Activated CD8-positive, alpha-beta memory T cell treated with anti-CD3 and anti-CD28 coated beads, Interleukin-2, amount 10 ng/mL, durations not matched to agents 7 days and 5 days (primary cell): ENCODE data around the gene PHC2. TPM values are rescaled to one million over a fixed set of nuclear protein-coding genes. Genes with fewer than 3 reads are reported as not detected.

Experiments used
- ATAC-seq: fragments of 150-1000 bp; cut with Tn5 transposase; one replicate; pipeline ENCODE4 v1.10.0; 2021; ENCODE audit warnings: moderate library complexity
- CTCF ChIA-PET: fragments of 350-600 bp; sonication (Branson Sonifier 250); formaldehyde crosslinking; loops from one replicate; lab custom pipeline; 2021; ENCODE audit warnings: antibody characterized with exemption; lab: Charles Lee
- DNase-seq: peaks from one replicate; pipeline ENCODE4 v3.0.0-alpha.2; 2020
- H3K27ac Mint-ChIP-seq: one replicate; pipeline ENCODE4 v1.8.0; 2021; ENCODE audit warnings: mild to moderate bottlenecking, mixed read lengths
- H3K27me3 Mint-ChIP-seq: one replicate; pipeline ENCODE4 v1.8.0; 2021; ENCODE audit warnings: mixed read lengths
- H3K36me3 Mint-ChIP-seq: one replicate; pipeline ENCODE4 v1.8.0; 2021; ENCODE audit warnings: mild to moderate bottlenecking, mixed read lengths
- H3K4me1 Mint-ChIP-seq: one replicate; pipeline ENCODE4 v1.8.0; 2021; ENCODE audit warnings: mixed read lengths
- H3K4me3 Mint-ChIP-seq: one replicate; pipeline ENCODE4 v1.8.0; 2021; ENCODE audit warnings: mild to moderate bottlenecking, moderate library complexity, mixed read lengths
- H3K9me3 Mint-ChIP-seq: one replicate; pipeline ENCODE4 v1.8.0; 2022; ENCODE audit warnings: low read depth, mixed read lengths
- total RNA-seq, 2 experiments: library from RNA; stranded (reverse); gene quantifications; one replicate each; pipeline ENCODE4 v1.2.3, GENCODE V29; 2021

Gene PHC2
- total RNA-seq, 2 experiments from 2014 or later = 36.4 to 43.0 TPM

DNA sequence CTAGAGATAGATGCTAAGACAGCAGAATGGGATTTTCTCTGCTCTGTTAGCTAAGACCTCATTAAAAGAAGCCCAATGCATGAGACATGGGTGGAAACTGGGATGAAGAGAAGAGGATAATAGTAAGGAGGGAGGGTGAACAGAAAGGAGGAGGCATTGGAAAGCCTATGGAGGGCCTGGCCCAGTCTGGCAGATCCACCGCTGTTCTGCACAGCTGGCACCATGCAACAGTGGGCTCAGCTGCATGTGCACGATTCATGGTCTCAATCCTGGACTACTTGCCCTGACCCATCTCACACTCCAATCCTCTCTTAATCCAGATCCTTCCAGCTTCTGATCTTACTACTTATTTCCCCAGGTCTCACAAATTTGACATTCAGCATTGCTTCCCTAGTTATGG lies 2.2 kb downstream of the PHC2 start:
- no peak for DNase-seq
- ATAC-seq = no peak
- Mint-ChIP-seq H3K4me1 (peaks cover 9% of the 10 kb centered on the region), H3K27me3 (peaks cover 32% of the 10 kb centered on the region), H3K4me3 (no peak overlapping the region), H3K9me3 (no peaks in the 10 kb centered on the region), H3K27ac (no peak overlapping the region), H3K36me3 (no peaks in the 10 kb centered on the region)
- CTCF ChIA-PET = no interaction called here

DNA sequence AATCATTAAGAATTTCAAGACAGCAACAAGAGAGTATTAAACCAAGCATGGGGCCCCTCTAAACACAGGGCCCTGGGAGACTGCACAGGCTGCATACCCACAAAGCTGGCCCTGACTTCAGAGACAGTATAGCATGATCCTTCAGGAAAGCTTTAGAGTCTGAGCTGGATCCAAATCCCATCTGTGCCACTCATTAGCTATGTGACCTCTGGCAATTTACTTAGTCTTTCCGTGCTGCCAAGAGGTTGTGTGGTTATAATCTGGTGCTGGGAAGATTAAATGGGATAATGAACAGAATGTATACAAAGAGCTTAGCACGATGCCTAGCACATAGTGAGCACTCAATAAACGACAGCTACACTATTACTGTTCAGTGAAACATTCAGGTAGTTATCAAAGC lies 4.0 kb downstream of the PHC2 start:
- CTCF ChIA-PET = interaction anchor here (1.0 kb wide), 1 partner anchor 714 kb away, joined by 3 read pairs; no protein-coding TSS in a partner anchor
- H3K36me3 Mint-ChIP-seq = no peaks in the 10 kb centered on the region

DNA sequence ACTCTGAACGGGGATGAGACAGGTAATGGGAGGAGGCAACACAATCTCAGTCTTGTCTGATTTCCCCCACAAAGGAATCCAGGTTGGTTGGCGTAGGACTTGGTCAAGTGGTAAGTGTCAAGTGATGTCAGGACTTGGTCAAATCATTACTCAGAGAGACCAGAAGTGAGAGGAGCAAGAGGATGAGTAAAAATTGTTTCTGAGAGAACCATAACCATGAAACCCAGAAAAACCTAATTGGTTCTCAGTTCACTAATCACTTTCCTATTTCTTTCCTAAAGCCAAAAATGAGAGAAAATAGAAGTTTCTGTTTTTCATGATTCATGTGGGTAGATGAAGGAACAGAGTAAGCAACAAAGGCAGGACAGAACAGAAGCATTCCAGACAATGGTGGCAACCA lies 5.0 kb downstream of the PHC2 start:
- ATAC-seq (no peak), DNase-seq (no peak)
- CTCF ChIA-PET = no interaction called here
- no peaks in the 10 kb centered on the region for H3K36me3 Mint-ChIP-seq
- H3K4me3 Mint-ChIP-seq = no peak overlapping the region
- H3K27me3 Mint-ChIP-seq = peaks cover 42% of the 10 kb centered on the region
- H3K4me1 Mint-ChIP-seq = peaks cover 7% of the 10 kb centered on the region
- no peaks in the 10 kb centered on the region for H3K9me3 Mint-ChIP-seq
- no peak overlapping the region for H3K27ac Mint-ChIP-seq

More for the DNA sequence above, 4.0 kb downstream of the PHC2 start:
- ATAC-seq (no peak), DNase-seq (no peak)
- H3K4me1 Mint-ChIP-seq = peaks cover 9% of the 10 kb centered on the region
- H3K4me3 Mint-ChIP-seq = no peak overlapping the region
- H3K27ac Mint-ChIP-seq = no peak overlapping the region
- H3K9me3 Mint-ChIP-seq = no peaks in the 10 kb centered on the region
- peaks cover 38% of the 10 kb centered on the region for H3K27me3 Mint-ChIP-seq

DNA sequence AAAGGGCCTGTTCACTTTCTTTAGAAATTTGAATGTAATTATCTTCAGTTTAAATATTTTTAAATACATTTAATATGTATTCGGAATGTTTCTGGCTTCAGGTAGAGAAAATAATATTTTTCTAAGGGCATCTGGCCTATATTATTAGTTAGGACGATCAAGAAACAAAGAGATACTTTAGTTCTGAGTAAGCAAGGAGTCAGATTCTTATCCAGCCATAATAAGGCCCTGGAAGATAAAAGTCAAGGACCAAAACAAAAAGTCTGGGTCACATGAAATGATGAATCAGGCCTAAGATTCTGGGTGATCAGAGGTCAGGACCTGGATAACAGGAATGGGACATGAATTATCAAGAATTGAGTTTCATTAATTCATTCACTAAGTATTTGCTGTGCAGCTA lies 6.3 kb downstream of the PHC2 start:
- Mint-ChIP-seq H3K36me3 (no peaks in the 10 kb centered on the region), H3K27me3 (peaks cover 51% of the 10 kb centered on the region), H3K27ac (no peak overlapping the region), H3K4me1 (peaks cover 5% of the 10 kb centered on the region), H3K4me3 (no peak overlapping the region), H3K9me3 (no peaks in the 10 kb centered on the region)
- DNase-seq (no peak), ATAC-seq (no peak)
- CTCF ChIA-PET = no interaction called here

DNA sequence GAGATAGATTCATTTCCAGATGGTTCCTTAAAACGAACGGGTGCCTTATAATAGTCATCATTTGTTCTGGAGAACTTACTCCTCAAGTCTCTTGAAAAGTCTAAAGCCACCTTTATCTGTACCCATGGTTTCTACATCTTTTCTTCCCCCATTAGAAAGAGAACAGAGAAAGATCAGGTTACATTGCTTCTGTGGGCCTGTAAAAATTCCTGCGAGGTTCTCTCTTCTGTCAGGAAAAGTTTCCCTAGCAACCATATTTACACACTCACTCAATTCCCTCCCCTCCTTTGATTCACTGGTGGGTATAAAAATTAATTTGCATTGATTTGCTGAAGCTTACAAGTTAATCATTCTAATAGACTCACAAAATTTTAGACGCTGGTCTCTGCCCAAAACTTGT lies 6.7 kb downstream of the PHC2 start:
- peaks cover 5% of the 10 kb centered on the region for H3K4me1 Mint-ChIP-seq
- no peaks in the 10 kb centered on the region for H3K36me3 Mint-ChIP-seq
- H3K4me3 Mint-ChIP-seq = no peak overlapping the region
- no peak overlapping the region for H3K27ac Mint-ChIP-seq
- no peaks in the 10 kb centered on the region for H3K9me3 Mint-ChIP-seq
- CTCF ChIA-PET = no interaction called here
- ATAC-seq (no peak), DNase-seq (no peak)
- H3K27me3 Mint-ChIP-seq = peaks cover 51% of the 10 kb centered on the region

DNA sequence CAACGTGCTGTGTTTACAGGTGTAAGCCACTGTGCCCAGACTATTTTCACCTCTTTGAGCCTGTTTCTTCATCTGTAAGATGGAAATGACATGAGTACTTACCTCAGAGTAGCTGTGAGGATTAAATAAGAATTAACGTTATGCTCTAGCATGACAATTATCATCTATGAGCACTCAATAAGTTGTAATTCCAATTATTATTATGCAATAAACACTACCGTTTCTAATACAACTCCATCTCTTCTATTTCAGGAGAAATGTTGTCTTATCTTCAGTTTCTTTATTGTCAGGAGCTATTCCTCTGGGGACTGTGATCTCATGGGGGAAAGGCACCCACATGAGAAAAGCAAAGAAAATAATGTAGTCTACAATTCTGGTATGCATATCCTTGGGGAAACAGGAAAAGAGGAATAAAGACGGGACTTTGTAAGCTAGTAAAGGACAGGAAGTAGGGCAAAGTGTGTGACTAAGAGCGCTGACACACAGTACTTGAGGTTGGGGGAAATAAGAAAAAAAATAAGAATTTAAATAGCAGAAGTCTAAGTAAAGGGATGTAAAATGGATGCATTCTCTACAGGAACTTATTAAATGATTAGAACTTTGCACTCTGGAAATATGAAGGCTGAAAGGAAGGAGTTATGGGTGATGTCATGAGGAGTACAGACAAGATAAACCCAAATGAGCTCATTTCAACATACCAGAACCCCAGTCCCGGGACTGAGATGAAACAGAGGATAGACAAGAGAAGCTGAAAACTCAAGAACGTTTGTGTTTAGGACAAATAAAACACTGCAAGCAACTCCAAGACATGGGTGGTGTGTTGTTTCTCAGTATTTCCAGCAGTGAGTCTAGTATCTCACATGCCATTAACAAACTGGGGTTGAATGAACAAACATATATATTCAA lies 9.8 kb downstream of the PHC2 start:
- CTCF ChIA-PET = no interaction called here
- DNase-seq (no peak), ATAC-seq (no peak)
- Mint-ChIP-seq H3K9me3 (peaks cover 2% of the 10 kb centered on the region), H3K36me3 (peaks cover 2% of the 10 kb centered on the region), H3K4me1 (peaks cover 5% of the 10 kb centered on the region), H3K27me3 (peaks cover 65% of the 10 kb centered on the region), H3K27ac (no peak overlapping the region), H3K4me3 (no peak overlapping the region)

DNA sequence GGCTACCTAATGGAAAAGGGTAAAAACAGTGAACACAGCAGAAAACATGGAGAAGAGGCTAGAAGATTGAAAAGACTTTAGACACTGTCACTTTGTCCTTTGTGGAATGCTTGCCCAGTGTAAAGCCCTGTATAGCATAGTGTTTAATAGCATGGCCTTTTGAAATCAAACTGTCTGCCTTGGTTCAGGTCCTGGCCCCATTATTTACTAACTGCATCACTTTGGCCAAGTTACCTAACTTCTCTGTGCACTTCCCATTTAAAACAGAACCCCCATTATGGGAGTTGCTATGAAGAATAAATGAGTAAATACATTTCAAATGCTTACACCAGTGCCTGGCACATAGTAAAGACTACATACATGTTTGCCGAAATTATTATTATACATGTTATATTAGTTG lies 12.1 kb downstream of the PHC2 start:
- DNase-seq (no peak), ATAC-seq (no peak)
- no peaks in the 10 kb centered on the region for H3K4me1 Mint-ChIP-seq
- H3K27ac Mint-ChIP-seq = no peak overlapping the region
- H3K9me3 Mint-ChIP-seq = peaks cover 15% of the 10 kb centered on the region
- no peak overlapping the region for H3K4me3 Mint-ChIP-seq
- peaks cover 7% of the 10 kb centered on the region for H3K36me3 Mint-ChIP-seq
- H3K27me3 Mint-ChIP-seq = peaks cover 70% of the 10 kb centered on the region
- CTCF ChIA-PET = no interaction called here

DNA sequence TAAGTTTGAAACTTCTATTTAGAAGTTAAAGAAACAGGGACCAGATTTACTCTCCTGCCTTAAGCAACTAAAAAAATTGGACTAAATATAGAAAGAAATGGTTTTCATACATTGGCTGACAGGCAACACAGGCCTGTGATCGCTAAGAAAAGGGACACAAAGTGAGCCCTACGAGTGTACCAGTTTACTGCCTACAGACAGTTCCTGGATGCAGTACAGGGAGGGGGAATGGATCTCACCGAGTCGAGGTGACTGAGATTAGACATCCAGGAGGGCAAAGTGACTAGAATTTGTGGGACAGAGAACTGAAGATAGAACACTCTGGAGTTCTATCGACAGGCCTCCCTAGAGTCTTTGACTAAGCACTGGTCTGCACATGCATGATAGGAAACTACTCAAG lies 16.0 kb downstream of the PHC2 start:
- no peak for ATAC-seq
- CTCF ChIA-PET = no interaction called here
- peaks cover 15% of the 10 kb centered on the region for H3K9me3 Mint-ChIP-seq
- H3K27me3 Mint-ChIP-seq = peaks cover 58% of the 10 kb centered on the region
- no peak for DNase-seq
- peaks cover 7% of the 10 kb centered on the region for H3K36me3 Mint-ChIP-seq
- H3K4me1 Mint-ChIP-seq = no peaks in the 10 kb centered on the region
- no peak overlapping the region for H3K4me3 Mint-ChIP-seq
- no peak overlapping the region for H3K27ac Mint-ChIP-seq

DNA sequence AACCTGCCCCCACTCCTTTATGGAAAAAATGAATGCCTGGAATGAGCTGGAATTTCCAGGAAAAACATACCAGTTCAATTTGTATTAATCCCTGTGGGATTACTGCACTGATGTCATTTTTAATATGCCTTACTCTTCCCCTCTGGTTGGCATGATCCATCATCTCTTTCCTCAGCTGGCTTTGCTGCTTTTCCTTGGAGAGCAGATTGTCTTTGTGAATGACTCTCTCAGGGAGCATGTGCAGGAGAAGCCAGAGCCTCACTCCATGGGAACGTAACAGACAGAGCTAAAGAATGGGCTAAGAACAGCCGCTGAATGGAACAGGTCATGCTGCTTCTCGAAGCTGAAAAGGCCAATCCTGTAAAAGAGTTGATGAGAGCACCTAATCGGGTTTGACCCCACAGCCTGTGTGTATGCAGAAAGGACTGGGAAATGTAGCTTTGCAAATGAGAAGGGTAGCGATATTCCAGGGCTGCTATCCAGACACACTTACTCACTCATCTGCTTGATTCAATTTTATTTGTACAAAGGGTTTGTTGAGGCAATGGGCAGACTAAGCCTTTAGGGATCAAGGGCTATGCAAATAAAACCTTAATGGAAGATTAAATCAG lies 20.7 kb downstream of the PHC2 start:
- no peak for ATAC-seq
- no peak for DNase-seq
- H3K27ac Mint-ChIP-seq = no peak overlapping the region
- CTCF ChIA-PET = no interaction called here
- no peak overlapping the region for H3K4me3 Mint-ChIP-seq
- peaks cover 60% of the 10 kb centered on the region for H3K27me3 Mint-ChIP-seq
- H3K4me1 Mint-ChIP-seq = no peaks in the 10 kb centered on the region
- H3K9me3 Mint-ChIP-seq = peaks cover 4% of the 10 kb centered on the region
- H3K36me3 Mint-ChIP-seq = no peaks in the 10 kb centered on the region

DNA sequence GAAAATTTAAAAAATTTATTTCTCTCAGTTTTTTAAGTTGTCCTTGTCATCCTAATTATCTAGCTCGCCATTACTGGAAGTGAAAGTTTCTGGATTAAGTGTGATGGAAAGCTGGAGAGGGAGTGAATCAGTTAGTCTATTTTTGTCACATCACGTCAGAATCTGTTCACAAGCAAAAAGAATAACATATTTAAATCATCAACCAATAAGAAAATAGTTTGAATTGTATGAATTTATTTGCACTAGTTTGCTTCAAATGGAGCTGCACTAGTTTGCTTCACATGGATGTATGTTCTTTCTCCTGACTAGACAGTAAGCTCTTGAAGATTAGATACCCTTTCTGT lies 22.8 kb downstream of the PHC2 start:
- no peaks in the 10 kb centered on the region for H3K4me1 Mint-ChIP-seq
- CTCF ChIA-PET = no interaction called here
- peaks cover 63% of the 10 kb centered on the region for H3K27me3 Mint-ChIP-seq
- no peak overlapping the region for H3K4me3 Mint-ChIP-seq
- no peak for ATAC-seq
- H3K9me3 Mint-ChIP-seq = no peaks in the 10 kb centered on the region
- no peak for DNase-seq
- no peaks in the 10 kb centered on the region for H3K36me3 Mint-ChIP-seq
- H3K27ac Mint-ChIP-seq = no peak overlapping the region

DNA sequence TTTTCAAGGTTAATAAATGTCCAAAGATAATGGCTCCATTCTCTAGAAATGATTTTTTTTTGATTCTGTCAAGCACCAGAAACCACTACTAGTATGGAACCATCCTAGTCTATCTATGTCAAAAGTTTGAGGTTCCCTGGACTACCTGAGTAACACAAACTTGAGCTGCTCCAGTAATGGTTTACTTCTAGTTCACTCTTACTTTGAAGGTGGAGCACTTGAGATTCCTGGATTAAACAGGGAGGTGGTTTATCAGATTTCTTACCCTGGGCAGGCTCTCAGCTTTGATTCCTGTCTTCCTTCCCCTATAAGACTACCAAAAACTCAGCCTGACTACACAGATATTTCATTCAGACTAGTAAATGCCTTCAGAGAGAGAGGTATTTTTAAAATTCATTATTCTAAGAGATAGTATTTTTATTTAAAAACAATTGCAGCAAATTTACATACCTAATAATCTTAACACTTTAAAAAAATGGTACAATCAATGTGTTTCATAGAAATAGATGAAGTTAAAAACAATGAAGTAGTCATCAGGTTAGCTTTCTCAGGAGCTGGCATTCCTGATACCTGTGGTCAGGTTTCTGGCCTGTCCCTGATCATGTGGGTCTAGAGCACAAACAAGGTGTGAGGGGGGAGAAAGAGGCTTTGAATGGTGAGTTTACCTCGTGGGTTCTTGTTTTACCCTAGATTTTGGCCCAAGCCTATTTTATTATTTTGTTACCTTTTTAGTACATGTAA lies 23.4 kb downstream of the PHC2 start:
- Mint-ChIP-seq H3K9me3 (no peaks in the 10 kb centered on the region), H3K36me3 (no peaks in the 10 kb centered on the region), H3K4me1 (no peaks in the 10 kb centered on the region), H3K4me3 (no peak overlapping the region), H3K27me3 (peaks cover 61% of the 10 kb centered on the region), H3K27ac (no peak overlapping the region)
- ATAC-seq (no peak), DNase-seq (no peak)
- CTCF ChIA-PET = interaction anchor here (0.8 kb wide), 1 partner anchor 18 kb away, joined by 3 read pairs; no protein-coding TSS in a partner anchor

DNA sequence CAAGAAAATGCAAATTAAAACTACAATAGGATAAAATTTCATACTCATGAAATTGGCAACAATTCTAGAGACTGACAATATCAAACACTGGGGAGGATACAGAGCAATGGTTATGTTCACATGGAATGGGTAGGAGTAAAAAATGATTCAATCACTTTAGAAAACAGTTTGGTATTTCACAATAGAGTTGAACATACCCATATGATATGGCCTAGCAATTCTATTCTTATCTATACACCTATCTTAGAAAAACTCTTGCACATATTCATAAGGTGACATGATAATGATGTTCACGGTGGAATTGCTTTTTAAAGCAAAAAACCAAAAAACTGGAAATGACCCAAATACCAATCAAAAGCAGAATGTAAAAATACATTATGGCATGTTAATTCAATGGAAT lies 28.7 kb downstream of the PHC2 start:
- no peaks in the 10 kb centered on the region for H3K9me3 Mint-ChIP-seq
- CTCF ChIA-PET = no interaction called here
- peaks cover 4% of the 10 kb centered on the region for H3K4me1 Mint-ChIP-seq
- no peak for ATAC-seq
- H3K27ac Mint-ChIP-seq = no peak overlapping the region
- peaks cover 58% of the 10 kb centered on the region for H3K27me3 Mint-ChIP-seq
- H3K4me3 Mint-ChIP-seq = no peak overlapping the region
- H3K36me3 Mint-ChIP-seq = no peaks in the 10 kb centered on the region
- DNase-seq = no peak

DNA sequence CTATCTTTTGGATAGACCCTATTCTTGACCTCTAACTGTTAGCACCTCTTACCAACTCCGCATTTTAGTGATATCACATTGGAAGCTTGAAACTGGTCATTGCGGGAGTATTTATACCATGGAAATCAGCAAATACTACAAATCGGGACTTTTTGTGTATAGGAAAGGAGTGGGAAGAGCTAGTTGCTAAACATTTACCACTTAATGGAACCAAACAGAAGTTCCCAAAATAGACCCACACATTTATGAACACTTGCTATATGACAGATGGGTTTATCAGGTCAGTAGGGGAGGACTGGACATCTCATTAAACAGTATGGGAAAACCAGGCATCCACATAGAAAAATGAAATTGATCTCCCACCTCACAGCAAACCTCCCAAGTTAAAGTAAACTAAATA lies 29.4 kb downstream of the PHC2 start:
- Mint-ChIP-seq H3K9me3 (no peaks in the 10 kb centered on the region), H3K4me3 (no peak overlapping the region), H3K4me1 (peaks cover 11% of the 10 kb centered on the region), H3K36me3 (no peaks in the 10 kb centered on the region), H3K27ac (no peak overlapping the region), H3K27me3 (peaks cover 55% of the 10 kb centered on the region)
- CTCF ChIA-PET = no interaction called here
- DNase-seq (no peak), ATAC-seq (no peak)
